ENCODE data around the gene TCP11X1. TPM values are rescaled to one million over a fixed set of nuclear protein-coding genes. Genes with fewer than 3 reads are reported as not detected.

The TCP11X1 gene
- polyA plus RNA-seq, 1 of the 3 experiments (the other 2 are of a cell fraction) = not detected

Other genes with a start within 250 kb of the TCP11X1 start
- gene TCEAL2, start 89.6 kb upstream of the TCP11X1 start, polyA plus RNA-seq (2012; rRNA removed) = 0.12 and 0.23 TPM in 2 replicates
- gene TCEAL6, start 72.8 kb upstream of the TCP11X1 start, polyA plus RNA-seq (2012; rRNA removed) = not detected in 2 replicates
- 0.10 and 0.12 TPM in 2 replicates for gene BEX5, start 59.3 kb upstream of the TCP11X1 start, polyA plus RNA-seq (2012; rRNA removed)
- not detected in 2 replicates for gene NXF2, start 31.9 kb downstream of the TCP11X1 start, polyA plus RNA-seq (2012; rRNA removed)
- not detected in 2 replicates for gene NXF2B, start 224.7 kb downstream of the TCP11X1 start, polyA plus RNA-seq (2012; rRNA removed)

All from SK-N-SH (cell line).